Naive thymus-derived CD4-positive, alpha-beta T cell (primary cell): ENCODE data around the gene SOD2. TPM values are rescaled to one million over a fixed set of nuclear protein-coding genes. Genes with fewer than 3 reads are reported as not detected.
"Not testable (repeated sequence)": the region's sequence is repeated elsewhere in the genome, so short reads cannot be mapped to it uniquely, and the experiment has no call there.

Experiments
- ATAC-seq: fragments of 150-1000 bp; cut with Tn5 transposase; 2 replicates; pipeline ENCODE4 v1.10.0; 2021; ENCODE audit warnings: mild to moderate bottlenecking, moderate library complexity
- CTCF ChIA-PET: fragments of 350-600 bp; sonication (Branson Sonifier 250); formaldehyde crosslinking; loops from one replicate; lab custom pipeline; 2021; ENCODE audit warnings: antibody characterized with exemption; lab: Charles Lee
- POLR2A ChIA-PET: fragments of 350-600 bp; sonication (Branson Sonifier 250); formaldehyde crosslinking; loops from one replicate; lab custom pipeline; 2021; ENCODE audit warnings: antibody characterized with exemption, inconsistent platforms; lab: Charles Lee
- DNase-seq, 9 donors: peaks; one replicate each; pipeline versions ENCODE4 v3.0.0 to v3.0.0-alpha.2; 2020 to 2022; ENCODE audit warnings: mixed read lengths in 1 of 9
- H3K27ac ChIP-seq: one replicate; pipeline ENCODE4 v1.7.0; 2013; ENCODE audit warnings: mild to moderate bottlenecking, low read depth, low read length, moderate library complexity
- H3K27me3 ChIP-seq, 2 donors: one replicate each; pipeline ENCODE4 v1.7.0; 2013; ENCODE audit warnings: low read length in 2 of 2, mild to moderate bottlenecking in 2 of 2, moderate library complexity in 2 of 2; ENCODE audit not compliant: control insufficient read depth in 2 of 2, insufficient read depth in 2 of 2
- H3K36me3 ChIP-seq, 3 experiments: 1 replicate in 2 of 3; 2 replicates in 1 of 3; pipeline ENCODE4 v1.7.0; 2013; ENCODE audit warnings: low read length in 3 of 3, mild to moderate bottlenecking in 3 of 3, moderate library complexity in 1 of 3; ENCODE audit not compliant: insufficient read depth in 3 of 3, control insufficient read depth in 2 of 3
- H3K4me1 ChIP-seq, 2 donors: one replicate each; pipeline ENCODE4 v1.7.0; 2013; ENCODE audit warnings: low read length in 2 of 2, mild to moderate bottlenecking in 2 of 2, moderate library complexity in 1 of 2; ENCODE audit not compliant: control insufficient read depth in 2 of 2, insufficient read depth in 2 of 2
- H3K4me3 ChIP-seq: 2 replicates; pipeline ENCODE4 v1.7.0; 2013; ENCODE audit warnings: mild to moderate bottlenecking, low read length
- H3K9me3 ChIP-seq, 3 experiments: 1 replicate in 2 of 3; 2 replicates in 1 of 3; pipeline ENCODE4 v1.7.0; 2013; ENCODE audit warnings: low read length in 3 of 3; ENCODE audit not compliant: control insufficient read depth in 2 of 3
- H3K27ac Mint-ChIP-seq, 9 donors: one replicate each; pipeline ENCODE4 v1.8.0; 2020 to 2022; ENCODE audit warnings: mixed read lengths in 9 of 9, mild to moderate bottlenecking in 8 of 9, moderate library complexity in 5 of 9, inconsistent platforms in 2 of 9
- H3K27me3 Mint-ChIP-seq, 5 donors: one replicate each; pipeline ENCODE4 v1.8.0; 2021 to 2022; ENCODE audit warnings: mixed read lengths in 5 of 5, mild to moderate bottlenecking in 1 of 5
- H3K36me3 Mint-ChIP-seq, 5 donors: one replicate each; pipeline ENCODE4 v1.8.0; 2020 to 2022; ENCODE audit warnings: mixed read lengths in 5 of 5, mild to moderate bottlenecking in 3 of 5, inconsistent platforms in 1 of 5
- H3K4me1 Mint-ChIP-seq, 7 donors: one replicate each; pipeline ENCODE4 v1.8.0; 2020 to 2022; ENCODE audit warnings: mixed read lengths in 7 of 7, mild to moderate bottlenecking in 3 of 7, inconsistent platforms in 1 of 7
- H3K4me3 Mint-ChIP-seq, 10 donors: one replicate each; pipeline ENCODE4 v1.8.0; 2020 to 2022; ENCODE audit warnings: mild to moderate bottlenecking in 10 of 10, mixed read lengths in 10 of 10, moderate library complexity in 6 of 10, inconsistent platforms in 2 of 10
- H3K9me3 Mint-ChIP-seq, 11 donors: one replicate each; pipeline ENCODE4 v1.8.0; 2020 to 2022; ENCODE audit warnings: mixed read lengths in 11 of 11, mild to moderate bottlenecking in 4 of 11, inconsistent platforms in 1 of 11, moderate library complexity in 1 of 11
- intact Hi-C, 2 donors: fragments of 100-400 bp; cut with micrococcal nuclease; formaldehyde crosslinking; loops; one replicate each; pipeline ENCODE4 v1.15.1; 2023
- polyA plus RNA-seq, 2 donors: library from polyadenylated mRNA; unstranded; fragments of 300-500 nt; fragmentation: Illumina TruSeq; gene quantifications; one replicate each; pipeline ENCODE4 v1.2.3, GENCODE V29; 2021
- total RNA-seq, 6 experiments: library from RNA in 5 of 6; stranded (reverse) in 5 of 6; gene quantifications; 1 replicate in 5 of 6; 2 replicates in 1 of 6; pipeline ENCODE4 v1.2.3 and lab custom pipeline; 2021 to 2026

Gene SOD2
- total and polyA plus RNA-seq, 7 experiments from 2014 or later: 80.2 to 306 (median 114) TPM

GRCh38 chr6:159680104-159680503, 12.9 kb downstream of the SOD2 start:
- H3K9me3 ChIP-seq: no peaks in the 10 kb centered on the region
- H3K27me3 ChIP-seq: no peaks in the 10 kb centered on the region
- no peak overlapping the region for H3K27ac ChIP-seq
- H3K27ac Mint-ChIP-seq: peak overlapping the region in 7 of 9 donors; percentile 2 to 84 (median 39)
- CTCF ChIA-PET: no interaction called here
- H3K4me3 ChIP-seq: no peak overlapping the region
- intact Hi-C loops: no loop called here
- DNase-seq: no peak
- H3K36me3 ChIP-seq: peaks cover 10 to 34% (median 18%) of the 10 kb centered on the region in 3 experiments
- no peaks in the 10 kb centered on the region for H3K27me3 Mint-ChIP-seq
- no peaks in the 10 kb centered on the region for H3K4me1 ChIP-seq
- no peak overlapping the region for H3K4me3 Mint-ChIP-seq
- POLR2A ChIA-PET: interaction anchor here (0.6 kb wide), 1 partner anchor 957 kb away, joined by 3 read pairs; no protein-coding TSS in a partner anchor
- peaks cover 0 to 21% (median 8%) of the 10 kb centered on the region in 7 donors for H3K4me1 Mint-ChIP-seq
- H3K9me3 Mint-ChIP-seq: peaks cover 0 to 8% (median 0%) of the 10 kb centered on the region in 11 donors
- H3K36me3 Mint-ChIP-seq: peaks cover 0 to 27% (median 23%) of the 10 kb centered on the region in 5 donors
- ATAC-seq: no peak

- Mint-ChIP-seq H3K4me1 (peaks cover 0 to 21% (median 5%) of the 10 kb centered on the region in 7 donors), H3K9me3 (peaks cover 0 to 8% (median 0%) of the 10 kb centered on the region in 11 donors), H3K36me3 (peaks cover 0 to 23% (median 18%) of the 10 kb centered on the region in 5 donors), H3K27me3 (no peaks in the 10 kb centered on the region), H3K27ac (peak overlapping the region in 8 of 9 donors; percentile 2 to 84 (median 38)), H3K4me3 (no peak overlapping the region)
- Histone ChIP-seq H3K4me1 (no peaks in the 10 kb centered on the region), H3K27ac (no peak overlapping the region), H3K4me3 (no peak overlapping the region), H3K27me3 (no peaks in the 10 kb centered on the region), H3K36me3 (peaks cover 6 to 30% (median 15%) of the 10 kb centered on the region in 3 experiments), H3K9me3 (no peaks in the 10 kb centered on the region)
- ATAC-seq (no peak), DNase-seq (peak in 1 of 9 donors; percentile 44)
- ChIA-PET CTCF (no interaction called here), POLR2A (interaction anchor here (0.6 to 1.4 kb wide), 2 partner anchors 47 to 956 kb away, joined by 3 to 4 read pairs; no protein-coding TSS in a partner anchor)
- intact Hi-C loops: no loop called here
Observed at GRCh38 chr6:159679091-159680077, 13.7 kb downstream of the SOD2 start.

DNA sequence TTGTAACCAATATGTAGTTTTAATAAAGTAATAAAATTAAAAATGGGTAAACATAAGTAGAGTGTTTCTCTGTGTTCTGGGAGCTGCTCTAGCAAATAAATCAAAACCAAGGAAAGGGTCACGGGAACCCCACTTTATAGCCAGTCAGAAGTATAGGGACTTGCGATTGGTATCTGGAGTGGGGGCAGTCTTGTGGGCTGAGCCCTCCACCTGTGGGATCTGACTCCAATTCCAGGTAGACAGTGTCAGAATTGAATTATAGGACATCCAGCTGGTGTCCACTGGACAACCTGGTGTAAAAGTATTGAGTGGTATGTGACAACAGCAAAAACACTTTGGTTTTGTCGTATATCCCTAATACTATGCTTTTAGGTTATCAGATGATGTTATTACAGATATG, 14.5 kb downstream of the SOD2 start:
- H3K9me3 Mint-ChIP-seq: peaks cover 0 to 8% (median 0%) of the 10 kb centered on the region in 11 donors

GRCh38 chr6:159677506-159678165, 15.4 kb downstream of the SOD2 start:
- H3K4me3 ChIP-seq: no peak overlapping the region
- no peaks in the 10 kb centered on the region for H3K9me3 ChIP-seq
- no peaks in the 10 kb centered on the region for H3K4me1 ChIP-seq
- CTCF ChIA-PET: no interaction called here
- peaks cover 6 to 20% (median 10%) of the 10 kb centered on the region in 3 experiments for H3K36me3 ChIP-seq
- Mint-ChIP-seq H3K27me3 (no peaks in the 10 kb centered on the region), H3K9me3 (peaks cover 0 to 8% (median 3%) of the 10 kb centered on the region in 11 donors), H3K4me3 (no peak overlapping the region), H3K36me3 (peaks cover 9 to 34% (median 20%) of the 10 kb centered on the region in 5 donors), H3K27ac (no peak overlapping the region), H3K4me1 (peaks cover 6 to 21% (median 10%) of the 10 kb centered on the region in 7 donors)
- H3K27me3 ChIP-seq: no peaks in the 10 kb centered on the region
- POLR2A ChIA-PET: interaction anchor here (1.4 kb wide), 1 partner anchor 49 kb away, joined by 4 read pairs; no protein-coding TSS in a partner anchor
- no peak overlapping the region for H3K27ac ChIP-seq
- ATAC-seq (peak; percentile 33), DNase-seq (no peak)
- intact Hi-C loops: no loop called here

More for the DNA sequence above, 14.5 kb downstream of the SOD2 start:
- CTCF ChIA-PET: no interaction called here
- Histone ChIP-seq H3K27me3 (no peaks in the 10 kb centered on the region), H3K9me3 (no peaks in the 10 kb centered on the region), H3K4me1 (no peaks in the 10 kb centered on the region), H3K4me3 (no peak overlapping the region), H3K27ac (no peak overlapping the region), H3K36me3 (peaks cover 6 to 25% (median 15%) of the 10 kb centered on the region in 3 experiments)
- Mint-ChIP-seq H3K27ac (no peak overlapping the region), H3K4me3 (no peak overlapping the region), H3K4me1 (peaks cover 2 to 21% (median 6%) of the 10 kb centered on the region in 7 donors), H3K27me3 (no peaks in the 10 kb centered on the region), H3K36me3 (peaks cover 4 to 25% (median 18%) of the 10 kb centered on the region in 5 donors)
- intact Hi-C loops: no loop called here
- no peak for ATAC-seq
- DNase-seq: no peak
- POLR2A ChIA-PET: interaction anchor here (1.4 kb wide), 1 partner anchor 48 kb away, joined by 4 read pairs; no protein-coding TSS in a partner anchor

DNA sequence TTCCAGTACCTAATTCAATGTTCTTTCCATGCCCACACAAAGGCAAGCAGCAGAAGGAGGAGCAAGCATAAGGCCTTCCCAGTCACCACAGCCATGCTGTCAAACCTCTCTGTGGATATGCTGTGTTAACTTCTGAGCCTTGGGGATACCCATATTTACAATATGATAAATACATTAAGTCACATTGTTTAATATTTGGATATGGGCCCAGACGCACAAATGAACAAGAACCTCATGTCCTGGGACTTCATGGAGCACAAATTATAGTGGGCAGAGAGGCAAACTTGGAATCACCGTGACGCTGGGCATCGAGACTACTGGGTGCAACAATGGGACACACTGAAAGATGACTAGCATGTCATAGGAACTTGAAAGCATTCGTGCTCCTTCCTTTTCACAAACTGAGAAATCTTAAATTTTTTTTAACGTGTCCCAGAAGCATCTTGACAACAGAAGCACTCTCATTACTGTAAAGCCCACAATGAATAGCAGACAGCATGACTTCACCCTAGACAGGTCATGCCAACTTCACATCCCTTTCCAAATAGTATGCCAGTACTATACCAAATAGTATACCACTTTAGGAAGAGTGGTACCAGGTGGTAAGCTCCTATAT, 16.0 kb downstream of the SOD2 start:
- Histone ChIP-seq H3K36me3 (peaks cover 4 to 20% (median 6%) of the 10 kb centered on the region in 3 experiments), H3K9me3 (no peaks in the 10 kb centered on the region), H3K27ac (no peak overlapping the region), H3K27me3 (no peaks in the 10 kb centered on the region), H3K4me1 (no peaks in the 10 kb centered on the region), H3K4me3 (no peak overlapping the region)
- ATAC-seq (peak; percentile 31), DNase-seq (no peak)
- Mint-ChIP-seq H3K27me3 (no peaks in the 10 kb centered on the region), H3K4me3 (no peak overlapping the region), H3K4me1 (peaks cover 6 to 17% (median 10%) of the 10 kb centered on the region in 7 donors), H3K27ac (peak overlapping the region in 1 of 9 donors; percentile 12), H3K9me3 (peaks cover under 1 to 11% (median 5%) of the 10 kb centered on the region in 11 donors), H3K36me3 (peaks cover 11 to 38% (median 23%) of the 10 kb centered on the region in 5 donors)
- CTCF ChIA-PET: no interaction called here
- POLR2A ChIA-PET: no interaction called here
- intact Hi-C loops: no loop called here

GRCh38 chr6:159676236-159676635, 16.8 kb downstream of the SOD2 start:
- Mint-ChIP-seq H3K4me1 (peaks cover 6 to 16% (median 10%) of the 10 kb centered on the region in 7 donors), H3K36me3 (peaks cover 18 to 45% (median 26%) of the 10 kb centered on the region in 5 donors), H3K9me3 (peaks cover 3 to 16% (median 8%) of the 10 kb centered on the region in 11 donors)
- H3K27me3 Mint-ChIP-seq, DNase-seq, H3K27me3 ChIP-seq, ATAC-seq, POLR2A ChIA-PET, H3K4me1 ChIP-seq, H3K27ac ChIP-seq, H3K27ac Mint-ChIP-seq, H3K9me3 ChIP-seq, H3K4me3 ChIP-seq, H3K4me3 Mint-ChIP-seq, intact Hi-C loops, CTCF ChIA-PET: not testable (repeated sequence)
- H3K36me3 ChIP-seq: peaks cover 0 to 15% (median 6%) of the 10 kb centered on the region in 3 experiments
